ENCODE results near the gene UBE2QL1. TPM values are rescaled to one million over a fixed set of nuclear protein-coding genes. Genes with fewer than 3 reads are reported as not detected.

UBE2QL1 gene
- total RNA-seq, 1 donor: under 0.01 TPM

DNA sequence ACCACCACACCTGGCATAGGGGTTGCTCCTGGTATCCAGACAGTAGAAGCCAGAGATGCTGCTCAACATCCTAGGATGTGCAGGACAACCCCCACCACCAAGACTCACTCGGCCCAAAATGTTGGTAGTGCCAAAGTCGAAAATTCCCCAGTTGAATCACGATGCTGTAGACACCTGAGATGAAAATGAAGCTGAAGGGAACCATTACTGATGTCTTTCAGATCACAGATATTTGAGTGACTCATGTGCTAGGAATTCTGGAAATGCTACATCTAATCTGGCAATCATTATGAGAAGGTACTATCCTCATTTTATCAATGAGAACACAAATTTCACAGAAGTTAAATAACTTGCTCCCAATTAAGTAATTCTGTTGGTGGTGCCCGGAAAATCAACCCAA lies 21.0 kb upstream of the UBE2QL1 start:
- TF ChIP-seq, protein P1, sequence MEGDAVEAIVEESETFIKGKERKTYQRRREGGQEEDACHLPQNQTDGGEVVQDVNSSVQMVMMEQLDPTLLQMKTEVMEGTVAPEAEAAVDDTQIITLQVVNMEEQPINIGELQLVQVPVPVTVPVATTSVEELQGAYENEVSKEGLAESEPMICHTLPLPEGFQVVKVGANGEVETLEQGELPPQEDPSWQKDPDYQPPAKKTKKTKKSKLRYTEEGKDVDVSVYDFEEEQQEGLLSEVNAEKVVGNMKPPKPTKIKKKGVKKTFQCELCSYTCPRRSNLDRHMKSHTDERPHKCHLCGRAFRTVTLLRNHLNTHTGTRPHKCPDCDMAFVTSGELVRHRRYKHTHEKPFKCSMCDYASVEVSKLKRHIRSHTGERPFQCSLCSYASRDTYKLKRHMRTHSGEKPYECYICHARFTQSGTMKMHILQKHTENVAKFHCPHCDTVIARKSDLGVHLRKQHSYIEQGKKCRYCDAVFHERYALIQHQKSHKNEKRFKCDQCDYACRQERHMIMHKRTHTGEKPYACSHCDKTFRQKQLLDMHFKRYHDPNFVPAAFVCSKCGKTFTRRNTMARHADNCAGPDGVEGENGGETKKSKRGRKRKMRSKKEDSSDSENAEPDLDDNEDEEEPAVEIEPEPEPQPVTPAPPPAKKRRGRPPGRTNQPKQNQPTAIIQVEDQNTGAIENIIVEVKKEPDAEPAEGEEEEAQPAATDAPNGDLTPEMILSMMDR (IDR thresholded peaks at IDR 0.05; ENCODE audit: extremely low read depth, low read depth, low read length): no peak
- no peak for DNase-seq (ENCODE audit: insufficient read length, low spot score, missing footprints)
- Histone ChIP-seq H3K27ac (ENCODE audit: low read depth, low read length) (no peak overlapping the region), H3K4me2 (ENCODE audit: insufficient read depth, low read length) (no peak overlapping the region), H3K4me1 (ENCODE audit: insufficient read depth, low read length) (no peaks in the 10 kb centered on the region), H3K79me2 (ENCODE audit: insufficient read depth, low read length) (no peaks in the 10 kb centered on the region), H3K36me3 (ENCODE audit: insufficient read depth, low read length) (no peaks in the 10 kb centered on the region), H3K27me3 (ENCODE audit: insufficient read depth, low read length) (no peaks in the 10 kb centered on the region), H3K9me3 (ENCODE audit: low read depth, low read length) (no peaks in the 10 kb centered on the region), H2AFZ (ENCODE audit: low read length) (no peak overlapping the region), H3K4me3 (ENCODE audit: insufficient read depth, low read length) (no peak overlapping the region), H4K20me1 (ENCODE audit: insufficient read depth, low read length) (no peaks in the 10 kb centered on the region)

DNA sequence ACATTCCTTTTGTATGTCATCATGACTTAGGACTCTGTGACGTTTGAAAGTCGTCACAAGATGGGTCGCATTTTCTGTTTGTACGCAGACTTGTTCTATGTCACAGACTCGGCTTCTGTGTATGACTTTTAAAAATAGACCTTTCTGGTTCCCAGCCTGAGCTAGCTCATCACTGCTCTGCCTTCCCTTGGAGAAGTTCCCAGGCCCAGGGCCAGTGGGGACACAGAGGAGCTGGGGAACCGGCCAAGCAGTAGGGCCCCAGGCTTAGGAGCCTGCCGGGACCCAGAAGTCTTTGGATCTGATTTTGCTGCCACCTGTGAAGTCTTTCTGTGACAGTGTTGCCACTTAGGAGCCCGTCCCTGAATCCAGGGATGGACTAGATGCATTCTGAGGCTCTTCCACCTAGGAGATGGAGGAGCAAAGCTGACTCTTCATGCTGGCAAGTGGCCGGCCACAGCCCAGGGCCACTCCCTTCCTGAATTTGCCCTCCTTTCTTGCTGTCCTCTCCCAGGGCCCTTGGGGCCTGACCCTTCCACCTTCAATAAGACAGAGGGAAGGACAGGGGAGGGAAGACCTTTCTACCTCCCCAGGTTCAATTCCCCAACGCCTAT lies 18.1 kb upstream of the UBE2QL1 start:
- TF ChIP-seq, protein P1 (IDR thresholded peaks at IDR 0.05; ENCODE audit: extremely low read depth, low read depth, low read length): no peak
- DNase-seq (ENCODE audit: insufficient read length, low spot score, missing footprints): no peak

DNA sequence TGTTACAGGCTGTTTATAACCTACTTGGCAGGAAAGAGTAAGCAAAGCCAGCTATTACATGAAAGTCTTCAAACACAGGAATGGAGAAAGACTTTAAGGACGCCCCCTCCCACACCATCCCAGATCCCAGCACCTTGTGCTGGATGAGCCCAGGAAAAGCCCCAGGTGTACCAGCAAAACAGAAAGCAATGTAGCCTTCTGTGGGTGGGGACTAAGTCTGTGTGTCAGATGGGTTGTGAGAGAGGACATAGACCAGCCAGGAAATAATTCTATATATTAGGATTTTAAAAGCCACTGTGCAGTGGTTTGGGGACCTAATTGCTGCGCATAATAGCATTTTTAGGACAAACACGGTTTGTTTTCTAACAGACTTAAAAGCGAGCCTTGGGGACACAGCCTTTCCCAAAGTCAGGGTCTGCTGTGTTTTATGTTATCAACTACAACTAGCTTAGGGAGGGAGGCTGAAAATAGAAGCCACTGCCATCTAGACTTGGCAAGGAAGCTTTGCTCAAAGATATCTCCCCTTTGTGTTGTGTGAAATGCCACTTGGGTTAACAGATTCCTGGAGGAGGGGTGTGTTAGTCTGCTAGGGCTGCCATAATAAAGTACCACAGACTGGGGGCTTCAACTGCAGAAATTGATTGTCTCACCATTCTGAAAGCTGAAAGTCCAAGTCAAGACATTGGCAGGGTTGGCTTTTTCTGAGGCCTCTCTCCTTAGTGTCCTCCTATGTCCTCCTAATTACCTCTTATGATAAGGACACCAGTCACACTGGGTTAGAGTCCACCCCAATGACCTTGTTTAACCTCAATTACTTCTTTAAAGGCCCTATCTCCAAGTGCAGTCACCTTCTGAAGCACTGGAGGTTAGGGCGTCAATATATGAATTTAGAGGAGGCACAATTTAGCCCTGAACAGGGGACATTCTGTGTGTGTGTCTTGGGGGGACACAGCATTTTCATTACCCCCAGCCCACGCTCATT lies 17.2 kb upstream of the UBE2QL1 start:
- H3K79me2 ChIP-seq (ENCODE audit: insufficient read depth, low read length): no peaks in the 10 kb centered on the region
- no peaks in the 10 kb centered on the region for H3K9me3 ChIP-seq (ENCODE audit: low read depth, low read length)
- H4K20me1 ChIP-seq (ENCODE audit: insufficient read depth, low read length): no peaks in the 10 kb centered on the region
- H2AFZ ChIP-seq (ENCODE audit: low read length): no peak overlapping the region
- H3K36me3 ChIP-seq (ENCODE audit: insufficient read depth, low read length): no peaks in the 10 kb centered on the region
- H3K4me2 ChIP-seq (ENCODE audit: insufficient read depth, low read length): no peak overlapping the region
- no peak for DNase-seq (ENCODE audit: insufficient read length, low spot score, missing footprints)
- no peaks in the 10 kb centered on the region for H3K27me3 ChIP-seq (ENCODE audit: insufficient read depth, low read length)
- no peak overlapping the region for H3K27ac ChIP-seq (ENCODE audit: low read depth, low read length)
- H3K4me1 ChIP-seq (ENCODE audit: insufficient read depth, low read length): no peaks in the 10 kb centered on the region
- H3K4me3 ChIP-seq (ENCODE audit: insufficient read depth, low read length): no peak overlapping the region
- TF ChIP-seq, protein P1 (IDR thresholded peaks at IDR 0.05; ENCODE audit: extremely low read depth, low read depth, low read length): no peak

More for the DNA sequence above, 18.1 kb upstream of the UBE2QL1 start:
- H3K27ac ChIP-seq (ENCODE audit: low read depth, low read length): no peak overlapping the region
- H3K4me2 ChIP-seq (ENCODE audit: insufficient read depth, low read length): no peak overlapping the region
- no peaks in the 10 kb centered on the region for H3K36me3 ChIP-seq (ENCODE audit: insufficient read depth, low read length)
- no peaks in the 10 kb centered on the region for H4K20me1 ChIP-seq (ENCODE audit: insufficient read depth, low read length)
- no peak overlapping the region for H2AFZ ChIP-seq (ENCODE audit: low read length)
- no peaks in the 10 kb centered on the region for H3K27me3 ChIP-seq (ENCODE audit: insufficient read depth, low read length)
- no peaks in the 10 kb centered on the region for H3K9me3 ChIP-seq (ENCODE audit: low read depth, low read length)
- no peaks in the 10 kb centered on the region for H3K4me1 ChIP-seq (ENCODE audit: insufficient read depth, low read length)
- no peak overlapping the region for H3K4me3 ChIP-seq (ENCODE audit: insufficient read depth, low read length)
- no peaks in the 10 kb centered on the region for H3K79me2 ChIP-seq (ENCODE audit: insufficient read depth, low read length)

DNA sequence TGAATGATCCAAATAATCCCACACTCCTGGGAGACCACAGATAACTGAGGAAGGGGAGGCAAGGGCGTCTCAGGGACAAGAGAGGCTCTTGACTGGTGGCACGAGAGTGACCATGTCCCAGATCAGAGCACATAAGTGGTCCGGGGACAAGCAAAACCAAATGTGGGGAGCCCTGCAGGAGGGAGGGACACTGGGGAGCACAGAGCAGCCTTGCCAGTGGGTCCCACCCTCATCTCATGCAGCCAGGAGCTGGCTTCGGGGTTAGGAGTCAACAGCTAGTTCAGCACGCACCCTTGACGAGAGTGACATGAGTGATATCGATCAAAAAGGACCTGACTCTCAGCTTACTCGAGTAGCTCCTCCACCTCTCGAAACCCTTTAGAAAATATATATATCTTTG lies 16.5 kb upstream of the UBE2QL1 start:
- Histone ChIP-seq H3K79me2 (ENCODE audit: insufficient read depth, low read length) (no peaks in the 10 kb centered on the region), H4K20me1 (ENCODE audit: insufficient read depth, low read length) (no peaks in the 10 kb centered on the region), H3K27ac (ENCODE audit: low read depth, low read length) (no peak overlapping the region), H3K4me1 (ENCODE audit: insufficient read depth, low read length) (no peaks in the 10 kb centered on the region), H3K4me2 (ENCODE audit: insufficient read depth, low read length) (no peak overlapping the region), H3K9me3 (ENCODE audit: low read depth, low read length) (no peaks in the 10 kb centered on the region), H2AFZ (ENCODE audit: low read length) (no peak overlapping the region), H3K27me3 (ENCODE audit: insufficient read depth, low read length) (no peaks in the 10 kb centered on the region), H3K36me3 (ENCODE audit: insufficient read depth, low read length) (no peaks in the 10 kb centered on the region), H3K4me3 (ENCODE audit: insufficient read depth, low read length) (no peak overlapping the region)
- DNase-seq (ENCODE audit: insufficient read length, low spot score, missing footprints): no peak
- TF ChIP-seq, protein P1 (IDR thresholded peaks at IDR 0.05; ENCODE audit: extremely low read depth, low read depth, low read length): no peak

Data from osteoblast (primary cell).